Stimulated activated CD4-positive, alpha-beta T cell treated with anti-CD3 and anti-CD28 coated beads, Interleukin-4, amount 100 ng/mL, for 4 hours (primary cell): Measurements from ENCODE around the gene SLC9A2.

Experiments
- DNase-seq, 2 experiments: peaks; one replicate each; pipeline ENCODE4 v3.0.0-alpha.2; 2020

SLC9A2 gene

DNA sequence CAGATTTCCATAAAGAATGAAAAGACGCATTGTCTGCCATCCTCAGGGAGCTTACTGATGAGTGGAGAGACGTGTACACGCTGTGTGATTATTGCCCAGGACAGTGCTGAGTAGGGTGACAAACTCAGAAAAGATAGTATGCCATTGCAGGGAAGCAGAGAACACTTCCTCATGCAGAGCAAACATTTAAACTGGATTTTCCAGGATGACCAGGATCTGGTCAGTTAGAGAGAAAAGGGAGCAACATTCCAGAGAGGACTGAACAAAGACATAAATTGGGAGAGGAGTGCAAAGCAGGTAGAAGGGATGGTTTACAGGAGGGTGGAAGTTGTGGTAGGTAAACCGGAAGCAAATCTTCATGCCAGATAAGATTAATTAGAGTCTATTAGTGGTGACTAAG lies 2.3 kb downstream of the SLC9A2 start:
- DNase-seq: no peak

DNA sequence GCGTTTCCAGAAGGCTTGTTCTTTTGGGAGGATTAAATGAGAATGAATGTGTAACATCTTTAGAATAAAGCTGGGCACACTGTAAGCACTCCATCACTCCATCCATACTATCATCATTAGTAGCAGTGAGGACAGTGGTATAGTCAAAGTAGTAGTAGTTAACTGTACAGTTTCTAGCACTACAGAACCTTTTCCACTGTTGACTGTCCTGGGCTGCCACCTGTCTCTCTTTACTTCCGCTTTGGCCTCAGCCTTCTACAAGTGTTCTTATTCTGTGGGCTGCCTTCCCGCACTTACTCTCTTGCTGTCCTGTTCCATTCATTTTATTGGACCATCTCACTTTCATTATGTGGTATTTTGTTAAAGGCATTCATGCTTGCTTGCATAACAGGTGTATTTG lies 3.3 kb downstream of the SLC9A2 start:
- DNase-seq: no peak

DNA sequence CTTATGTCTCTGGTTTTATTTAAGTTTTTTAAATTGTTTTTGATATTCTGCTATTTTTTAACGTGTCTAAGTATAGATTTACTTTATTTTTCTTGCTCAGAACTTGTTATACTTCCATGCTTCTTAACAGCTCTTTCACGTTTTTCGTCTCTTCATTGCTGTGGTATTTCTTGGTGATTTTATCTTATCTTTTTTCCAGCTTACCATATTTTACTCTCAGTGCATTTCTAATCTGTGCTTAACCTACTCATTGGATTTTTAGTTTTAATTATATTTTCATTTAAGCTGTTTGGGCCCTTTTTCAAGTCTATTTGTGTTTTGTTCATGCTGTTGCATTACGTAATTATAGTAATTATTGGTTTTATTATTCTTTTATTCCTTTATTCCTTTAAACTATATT lies 11.1 kb downstream of the SLC9A2 start:
- DNase-seq: no peak

DNA sequence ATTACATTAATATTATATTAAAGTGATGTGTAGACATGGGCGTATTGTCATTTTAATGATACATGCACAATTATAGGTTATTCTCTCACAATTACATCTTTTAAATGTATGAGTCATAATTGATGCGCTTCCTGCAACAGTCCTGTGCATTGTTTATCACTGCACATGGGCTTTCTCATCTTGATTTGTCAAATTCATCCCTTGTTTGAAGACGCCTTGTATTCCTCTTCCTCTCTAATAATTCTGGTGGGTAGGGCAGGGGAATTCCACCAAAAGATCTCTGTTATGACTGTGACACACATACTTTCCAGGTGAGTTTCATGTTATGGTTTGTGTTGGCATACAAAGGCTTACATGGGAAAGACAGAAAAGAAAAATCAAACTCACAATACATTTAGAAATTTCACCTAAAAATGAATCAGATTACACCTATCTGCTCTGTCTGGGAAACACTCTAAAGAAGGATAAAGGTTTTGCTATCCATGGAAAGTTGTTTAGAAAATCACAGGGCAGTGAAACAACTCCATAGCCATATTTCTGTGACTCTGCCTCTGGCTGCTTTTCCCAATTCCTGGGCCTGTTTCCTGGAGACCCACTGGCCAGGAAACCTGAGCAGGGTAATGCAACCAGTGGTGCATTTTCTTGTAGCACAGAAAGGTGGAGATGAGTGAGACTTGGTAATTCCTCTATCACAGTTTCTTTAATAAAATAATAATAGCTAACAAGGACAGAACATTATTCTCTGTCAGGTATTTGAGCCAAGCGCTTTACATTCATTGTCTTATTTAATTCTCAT lies 13.2 kb downstream of the SLC9A2 start:
- DNase-seq: no peak

- DNase-seq: no peak
Observed at GRCh38 chr2:102634831-102635241, 15.5 kb downstream of the SLC9A2 start.

GRCh38 chr2:102635317-102635716 lies 16.0 kb downstream of the SLC9A2 start:
- no peak for DNase-seq

DNA sequence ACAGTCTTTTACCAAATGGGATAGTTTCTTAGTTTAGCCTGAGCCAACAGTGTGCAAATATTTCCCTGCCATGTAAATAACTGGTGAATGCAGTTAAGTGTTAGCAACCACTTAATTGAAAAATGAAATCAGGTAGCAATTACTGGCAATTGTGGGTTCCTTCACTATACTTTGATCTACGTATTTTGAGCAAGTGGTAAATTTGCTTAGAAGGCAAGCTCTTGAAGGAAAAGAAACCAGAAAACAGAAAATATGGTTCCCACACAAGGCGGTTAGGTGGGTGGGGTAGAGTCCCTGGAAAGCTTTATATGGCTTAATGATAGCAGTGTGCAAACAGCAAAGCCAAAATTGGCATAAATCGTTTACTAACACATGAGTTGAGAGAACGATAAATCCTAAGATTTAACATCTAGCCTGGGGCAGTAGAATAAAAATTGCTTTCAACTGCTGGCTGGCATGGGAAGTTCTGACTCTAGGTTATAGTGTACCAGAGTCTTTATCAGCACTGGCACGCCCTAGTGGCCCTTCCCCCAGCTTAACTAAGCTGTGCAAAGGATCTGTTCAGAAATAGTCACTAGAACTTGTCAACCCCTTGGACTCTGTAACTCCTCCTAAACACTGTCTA lies 17.0 kb downstream of the SLC9A2 start:
- DNase-seq: no peak

GRCh38 chr2:102637358-102637757 lies 18.0 kb downstream of the SLC9A2 start:
- DNase-seq: no peak

DNA sequence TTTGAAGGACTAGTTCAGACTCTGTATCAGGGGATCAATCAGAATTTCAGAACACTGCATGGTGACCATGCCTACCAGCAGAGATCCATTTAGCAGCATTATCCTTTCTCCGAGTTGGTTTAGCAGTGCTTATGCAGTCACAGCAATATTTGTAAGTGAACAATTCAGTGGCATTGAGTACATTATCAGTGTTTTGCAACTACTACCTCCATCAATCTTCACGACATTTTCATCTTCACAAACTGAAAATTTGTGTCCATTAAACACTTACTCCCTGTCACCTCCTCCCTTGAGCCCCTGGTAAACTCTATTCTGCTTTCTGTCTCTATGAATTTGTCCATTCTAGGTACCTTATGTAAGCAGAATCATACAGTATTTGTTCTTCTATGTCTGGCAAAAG lies 20.1 kb downstream of the SLC9A2 start:
- DNase-seq: no peak

DNA sequence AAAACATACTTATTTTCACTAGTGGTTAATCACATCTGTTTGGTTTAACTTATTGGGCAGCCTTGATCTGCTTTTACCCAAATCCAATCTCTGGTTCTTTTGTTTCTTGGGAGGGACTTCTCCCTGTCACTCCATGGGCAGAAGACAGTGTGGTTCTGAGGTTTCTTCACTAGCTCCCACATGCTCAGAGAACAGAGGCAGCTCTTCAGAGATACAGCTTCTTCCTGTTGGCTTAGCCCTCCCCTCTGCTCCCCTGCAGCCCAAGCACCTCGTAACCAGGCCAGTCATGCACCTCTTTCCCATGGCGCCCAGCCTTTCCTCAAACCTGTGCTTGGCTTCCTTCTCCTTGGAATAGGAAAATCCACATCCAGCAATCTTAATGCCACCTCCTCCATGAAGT lies 32.8 kb downstream of the SLC9A2 start:
- DNase-seq: no peak

GRCh38 chr2:102657770-102658169 lies 38.4 kb downstream of the SLC9A2 start:
- peak; percentile 9 to 29 for DNase-seq

DNA sequence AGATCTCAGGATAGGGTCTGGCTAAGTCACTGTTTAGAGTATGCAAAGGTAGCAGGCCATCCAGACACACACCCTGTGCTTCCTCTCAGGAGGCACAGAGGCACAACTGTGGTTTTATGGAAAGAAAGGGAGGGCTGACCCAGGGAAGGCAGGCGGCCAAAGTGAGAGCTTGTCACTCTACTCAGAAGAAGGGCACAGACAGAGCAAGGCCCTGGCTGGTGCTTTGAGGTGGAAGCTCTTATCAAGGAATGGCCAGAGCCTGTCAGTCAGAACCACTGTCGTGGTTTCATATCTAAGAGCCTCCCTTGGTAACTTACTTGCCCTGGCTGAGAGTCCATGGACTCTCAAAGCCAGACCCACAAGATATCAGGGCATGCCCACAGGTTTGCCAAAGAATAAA lies 40.7 kb downstream of the SLC9A2 start:
- DNase-seq: no peak

GRCh38 chr2:102660574-102660973 lies 41.2 kb downstream of the SLC9A2 start:
- DNase-seq: no peak

DNA sequence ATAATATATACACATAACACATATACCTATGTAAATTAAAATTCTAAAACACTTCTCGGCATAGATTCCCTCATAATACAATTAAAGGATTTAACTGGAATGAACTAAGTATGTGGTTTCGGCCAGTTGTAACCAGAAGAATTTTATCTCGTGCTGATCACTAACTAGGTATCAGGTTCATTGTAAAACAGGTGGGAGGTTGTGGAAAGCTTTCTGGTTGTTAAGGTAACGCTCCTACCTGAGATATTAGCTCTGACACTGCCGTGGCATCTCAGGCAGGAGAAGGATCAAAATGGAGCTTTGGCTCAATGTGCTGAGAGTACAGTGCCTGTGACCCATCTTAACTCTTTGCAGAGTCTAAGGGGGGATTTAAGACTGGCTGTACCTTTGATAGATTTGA lies 42.5 kb downstream of the SLC9A2 start:
- no peak for DNase-seq

- DNase-seq: no peak
Observed at GRCh38 chr2:102662833-102663232, 43.5 kb downstream of the SLC9A2 start.

GRCh38 chr2:102663381-102663780 lies 44.0 kb downstream of the SLC9A2 start:
- no peak for DNase-seq

- DNase-seq: peak; percentile 32 to 80
Observed at GRCh38 chr2:102664471-102664909, 45.1 kb downstream of the SLC9A2 start.

DNA sequence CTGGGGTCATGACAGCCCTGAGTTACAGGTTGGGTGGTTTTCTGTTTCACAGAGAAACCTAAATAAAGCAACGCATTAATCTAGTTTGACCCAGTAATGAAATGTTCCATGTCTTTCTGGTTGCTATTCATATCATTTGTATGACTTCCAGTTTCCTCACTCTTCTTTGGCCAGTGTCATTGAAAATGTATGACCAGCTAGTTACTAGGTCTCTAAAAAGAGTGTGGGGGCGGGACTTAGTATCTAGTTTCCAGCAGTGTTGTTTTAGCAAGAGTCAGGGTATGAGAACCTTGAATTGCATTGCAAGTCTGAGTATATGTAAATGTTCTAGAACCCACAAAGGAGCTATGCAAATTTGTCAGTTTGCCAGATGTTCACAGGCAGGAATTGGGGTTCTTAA lies 47.7 kb downstream of the SLC9A2 start:
- DNase-seq: no peak

- DNase-seq: no peak
Observed at GRCh38 chr2:102668171-102668570, 48.8 kb downstream of the SLC9A2 start.

- DNase-seq: no peak
Observed at GRCh38 chr2:102669401-102669800, 50.0 kb downstream of the SLC9A2 start.

DNA sequence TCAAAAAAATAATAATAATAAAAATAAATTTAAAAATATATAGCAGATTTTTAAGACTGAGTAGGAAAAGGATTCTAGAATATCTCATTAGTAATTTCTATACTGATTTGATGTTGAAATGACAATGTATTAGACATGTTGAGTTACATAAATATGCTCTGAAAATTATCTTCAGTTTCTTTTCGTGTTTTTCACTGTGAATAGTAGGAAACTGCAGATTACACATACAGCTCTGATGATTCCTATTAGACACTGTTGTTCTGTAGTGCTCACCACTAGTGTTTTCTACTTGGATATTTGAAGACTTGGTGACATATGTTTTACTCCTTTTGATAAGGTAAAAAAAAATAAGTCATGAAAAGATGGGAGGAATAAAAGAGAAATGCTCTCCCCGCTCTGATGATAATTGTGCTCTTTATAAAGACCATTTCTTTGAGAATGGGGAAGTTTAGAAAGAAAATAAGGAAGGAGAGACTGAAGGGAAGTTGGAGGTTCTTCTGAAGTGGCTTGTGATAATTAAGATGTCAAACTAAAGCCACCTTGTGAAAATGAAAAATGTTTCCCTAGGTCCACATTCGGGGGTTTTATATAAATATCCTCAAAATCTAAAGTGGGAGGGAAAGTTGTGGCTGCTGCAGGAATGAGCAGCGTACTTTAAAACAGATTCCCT lies 52.9 kb downstream of the SLC9A2 start:
- DNase-seq: no peak

DNA sequence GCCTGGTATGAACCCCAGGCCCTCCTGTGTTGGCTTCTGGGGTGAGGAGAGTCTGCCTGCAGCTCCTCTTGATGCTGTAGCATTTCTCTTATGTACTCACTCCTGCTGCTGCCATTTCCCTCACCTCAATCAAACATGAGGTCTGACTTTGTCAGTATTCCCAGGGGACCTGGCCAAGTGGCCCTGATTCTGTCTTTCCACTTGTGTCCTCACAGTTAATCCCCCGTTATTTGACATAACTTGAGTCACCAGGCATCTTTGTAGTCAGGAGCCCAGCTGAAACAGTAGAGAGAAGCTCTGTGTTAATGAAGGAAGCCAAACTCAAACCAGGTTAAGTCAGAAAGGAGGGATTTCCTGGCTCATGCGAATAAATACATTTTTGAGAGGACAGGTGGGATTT lies 55.0 kb downstream of the SLC9A2 start:
- DNase-seq: no peak

GRCh38 chr2:102674836-102675235 lies 55.5 kb downstream of the SLC9A2 start:
- no peak for DNase-seq
